ENCODE measurements around the gene PLCG2. TPM values are rescaled to one million over a fixed set of nuclear protein-coding genes. Genes with fewer than 3 reads are reported as not detected.

Gene PLCG2
- total RNA-seq, 1 experiment from 2014 or later = 6.0 TPM

DNA sequence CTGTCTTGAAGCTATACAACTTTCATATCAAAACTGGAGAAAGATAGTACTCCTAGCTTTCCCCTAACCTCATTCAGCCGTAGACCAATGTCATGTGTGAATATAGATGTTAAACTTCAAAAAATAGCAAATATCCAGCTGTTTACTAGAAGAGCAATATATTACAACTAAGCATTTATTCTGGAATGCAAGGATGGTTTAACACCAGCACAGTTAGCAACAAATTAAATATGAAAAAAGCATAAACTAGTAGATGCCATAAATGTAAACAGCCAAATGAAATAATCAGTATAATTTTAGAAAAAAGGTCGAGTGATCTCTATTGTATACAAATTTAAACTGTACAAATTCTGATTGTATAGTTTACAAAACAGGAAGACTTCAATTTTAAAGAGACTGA lies 172.5 kb downstream of the PLCG2 start:
- H3K4me3 Mint-ChIP-seq = no peak overlapping the region
- H3K36me3 Mint-ChIP-seq (ENCODE audit: insufficient read depth in 1 of 3, low read depth in 3 of 3) = no peaks in the 10 kb centered on the region; a peak in 1 of 7 replicates
- Histone ChIP-seq H3K23me2 (ENCODE audit: insufficient read length, low read depth, low read length, poor library complexity, severe bottlenecking) (no peaks in the 10 kb centered on the region), H4K5ac (ENCODE audit: insufficient read length, low read depth, low read length) (no peak overlapping the region), H3T11ph (ENCODE audit: low read length) (no peak overlapping the region), H3K27ac (ENCODE audit: insufficient read length, low read depth, low read length) (no peak overlapping the region), H3K4me1 (ENCODE audit: insufficient read depth, low read length) (no peaks in the 10 kb centered on the region), H2BK5ac (ENCODE audit: insufficient read length, low read length) (no peak overlapping the region), H3K4ac (ENCODE audit: low read depth, low read length) (no peak overlapping the region), H2BK15ac (ENCODE audit: low read depth, low read length) (no peak overlapping the region), H4K91ac (ENCODE audit: insufficient read length, low read depth, low read length) (no peak overlapping the region), H2BK12ac (ENCODE audit: insufficient read length, low read depth, low read length) (no peak overlapping the region), H3K9ac (ENCODE audit: extremely low read depth, insufficient read length, low read length) (no peak overlapping the region), H3K4me2 (ENCODE audit: insufficient read depth, insufficient read length, low read length) (no peak overlapping the region), H2AK5ac (ENCODE audit: insufficient read length, low read length) (no peak overlapping the region), H3K27me3 (ENCODE audit: insufficient read depth, low read length) (no peaks in the 10 kb centered on the region), H3K79me1 (ENCODE audit: insufficient read depth, low read depth, low read length, poor library complexity, severe bottlenecking) (no peaks in the 10 kb centered on the region), H3K56ac (ENCODE audit: insufficient read length, low read depth, low read length) (no peak overlapping the region), H3K79me2 (ENCODE audit: insufficient read depth, low read length) (no peaks in the 10 kb centered on the region), H3K18ac (ENCODE audit: insufficient read length, low read depth, low read length) (no peak overlapping the region), H3K23ac (ENCODE audit: insufficient read length, low read depth, low read length) (no peak overlapping the region), H4K8ac (replicated peaks; ENCODE audit: insufficient read length, low read depth, low read length) (no peak overlapping the region), H4K20me1 (ENCODE audit: control insufficient read depth, insufficient read depth, insufficient read length) (no peaks in the 10 kb centered on the region), H3K9me3 (ENCODE audit: control insufficient read depth, low read depth, low read length) (no peaks in the 10 kb centered on the region), H3K14ac (ENCODE audit: insufficient read depth, low read length) (no peak overlapping the region), H2BK120ac (ENCODE audit: low read depth, low read length, poor library complexity, severe bottlenecking) (no peak overlapping the region), H2AFZ (ENCODE audit: low read length) (no peak overlapping the region), H2BK20ac (ENCODE audit: low read depth, low read length, poor library complexity, severe bottlenecking) (no peak overlapping the region)
- peaks cover 4% of the 10 kb centered on the region in 2 experiments; a peak in 3 of 5 replicates for H3K9me3 Mint-ChIP-seq
- WGBS (ENCODE audit: extremely low coverage, insufficient read length, low lambda C conversion rate) = no CpG with 5 or more reads among the region's 2 CpGs
- no peak for DNase-seq
- H3K27ac Mint-ChIP-seq = no peak overlapping the region
- TF ChIP-seq, protein P1, sequence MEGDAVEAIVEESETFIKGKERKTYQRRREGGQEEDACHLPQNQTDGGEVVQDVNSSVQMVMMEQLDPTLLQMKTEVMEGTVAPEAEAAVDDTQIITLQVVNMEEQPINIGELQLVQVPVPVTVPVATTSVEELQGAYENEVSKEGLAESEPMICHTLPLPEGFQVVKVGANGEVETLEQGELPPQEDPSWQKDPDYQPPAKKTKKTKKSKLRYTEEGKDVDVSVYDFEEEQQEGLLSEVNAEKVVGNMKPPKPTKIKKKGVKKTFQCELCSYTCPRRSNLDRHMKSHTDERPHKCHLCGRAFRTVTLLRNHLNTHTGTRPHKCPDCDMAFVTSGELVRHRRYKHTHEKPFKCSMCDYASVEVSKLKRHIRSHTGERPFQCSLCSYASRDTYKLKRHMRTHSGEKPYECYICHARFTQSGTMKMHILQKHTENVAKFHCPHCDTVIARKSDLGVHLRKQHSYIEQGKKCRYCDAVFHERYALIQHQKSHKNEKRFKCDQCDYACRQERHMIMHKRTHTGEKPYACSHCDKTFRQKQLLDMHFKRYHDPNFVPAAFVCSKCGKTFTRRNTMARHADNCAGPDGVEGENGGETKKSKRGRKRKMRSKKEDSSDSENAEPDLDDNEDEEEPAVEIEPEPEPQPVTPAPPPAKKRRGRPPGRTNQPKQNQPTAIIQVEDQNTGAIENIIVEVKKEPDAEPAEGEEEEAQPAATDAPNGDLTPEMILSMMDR (conservative IDR thresholded peaks at IDR 0.05) = no peak
- 0 out of 4 replicates have a peak, but pooled peaks cover 0 to 6% of the 10 kb centered on the region in 2 experiments for H3K4me1 Mint-ChIP-seq
- peaks cover 5% of the 10 kb centered on the region for H3K27me3 Mint-ChIP-seq (ENCODE audit: low read depth)
